Measurements from ENCODE around the gene WDR7. TPM values are rescaled to one million over a fixed set of nuclear protein-coding genes. Genes with fewer than 3 reads are reported as not detected.

The WDR7 gene
- total RNA-seq, 1 experiment from 2014 or later = 11.5 TPM

DNA sequence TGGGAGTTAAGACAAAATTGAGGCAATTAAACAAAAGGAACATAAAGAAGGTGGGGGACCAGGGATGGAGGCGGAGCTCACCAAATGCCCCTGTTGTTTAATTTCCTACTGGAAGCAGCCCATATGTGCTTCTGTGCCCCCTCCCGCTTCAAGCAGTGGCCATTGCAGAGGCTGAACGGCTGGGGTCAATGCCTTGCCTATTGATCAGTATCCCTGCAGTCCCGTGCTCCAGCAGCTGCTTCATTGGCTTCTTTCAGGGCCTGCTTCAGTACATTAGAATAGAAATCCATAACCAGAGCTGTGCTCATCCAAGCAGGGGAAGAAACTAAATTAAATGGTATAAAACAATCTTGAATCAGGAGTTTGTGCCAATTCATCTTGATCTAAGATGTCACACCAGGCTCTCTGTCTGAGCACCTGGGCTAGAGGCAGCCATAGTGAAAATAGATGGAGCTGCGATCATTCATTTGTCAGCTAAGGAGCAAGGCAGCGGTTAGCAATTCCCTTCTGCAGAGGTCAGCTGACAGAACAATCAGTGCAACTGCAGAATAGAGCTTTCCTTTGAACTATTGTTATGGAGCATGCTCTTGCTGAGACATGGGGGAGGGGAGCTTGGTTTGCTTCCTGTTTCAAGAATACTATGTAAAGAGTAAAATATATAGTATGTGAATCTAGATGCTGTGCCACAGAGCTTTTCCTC lies 222.4 kb downstream of the WDR7 start:
- no peaks in the 10 kb centered on the region for H3K79me2 ChIP-seq (ENCODE audit: insufficient read depth, low read length)
- H3K27ac ChIP-seq (ENCODE audit: low read depth, low read length) = no peak overlapping the region
- ChIA-PET CTCF (no interaction called here), RAD21 (ENCODE audit: low non-redundant PET in 1 of 2, low total read pairs in 2 of 2, uncharacterized antibody in 2 of 2, unreplicated experiment in 2 of 2) (no interaction called here), POLR2A (no interaction called here)
- intact Hi-C loops (cut with micrococcal nuclease) = no loop called here
- DNase-seq (ENCODE audit: low read depth, low spot score) = no peak
- no peak for TF ChIP-seq CEBPB (IDR thresholded peaks at IDR 0.05; ENCODE audit: low read depth)
- TF ChIP-seq TCF7L2 (IDR thresholded peaks at IDR 0.05; ENCODE audit: borderline replicate concordance, extremely low read depth, insufficient read depth, insufficient read length) = peak; percentile 57
- H3K4me3 ChIP-seq (replicated peaks in 1 of 2; ENCODE audit: low read depth in 1 of 2, low read length in 2 of 2) = no peak overlapping the region
- H3K4me2 ChIP-seq (ENCODE audit: low read length) = no peak overlapping the region
- BruUV-seq (replicated peaks) = no TSS peak
- H3K27me3 ChIP-seq (ENCODE audit: insufficient read depth, low read length) = no peaks in the 10 kb centered on the region
- H3K9me2 ChIP-seq (ENCODE audit: insufficient read depth) = no peaks in the 10 kb centered on the region
- H2AFZ ChIP-seq (ENCODE audit: low read depth, low read length, poor library complexity, severe bottlenecking) = no peak overlapping the region
- no peaks in the 10 kb centered on the region for H3K9me3 ChIP-seq (ENCODE audit: control insufficient read depth in 1 of 2, insufficient read depth in 1 of 2, low read depth in 1 of 2, low read length in 2 of 2)
- ATAC-seq = no peak
- no peaks in the 10 kb centered on the region for H3K4me1 ChIP-seq (ENCODE audit: control insufficient read depth in 1 of 2, insufficient read depth in 2 of 2, low read length in 2 of 2)
- H3K36me3 ChIP-seq (ENCODE audit: control insufficient read depth in 1 of 2, insufficient read depth in 2 of 2, low read length in 2 of 2) = no peaks in the 10 kb centered on the region
- no peak overlapping the region for H3K9ac ChIP-seq (ENCODE audit: low read length)
- H4K20me1 ChIP-seq (ENCODE audit: insufficient read depth) = no peaks in the 10 kb centered on the region

DNA sequence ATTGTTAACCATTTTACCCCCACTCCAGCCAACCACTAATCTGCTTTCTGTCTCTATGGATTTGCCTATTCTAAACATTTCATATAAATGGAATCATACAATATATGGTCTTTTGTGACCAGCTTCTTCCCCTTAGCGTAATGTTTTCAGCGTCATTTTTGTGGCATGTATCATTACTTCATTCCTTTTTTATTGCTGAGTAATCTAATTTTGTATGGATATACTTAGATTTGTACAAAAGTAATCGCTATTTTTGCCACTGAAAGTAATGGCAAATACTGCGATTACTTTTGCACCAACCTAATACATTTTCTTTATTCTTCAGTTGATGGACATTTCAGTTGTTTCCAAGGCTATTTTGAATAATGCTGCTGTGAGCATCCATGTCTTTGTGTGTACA lies 227.6 kb downstream of the WDR7 start:
- H4K20me1 ChIP-seq (ENCODE audit: insufficient read depth) = no peaks in the 10 kb centered on the region
- H3K4me2 ChIP-seq (ENCODE audit: low read length) = no peak overlapping the region
- H3K79me2 ChIP-seq (ENCODE audit: insufficient read depth, low read length) = no peaks in the 10 kb centered on the region
- RAD21 ChIA-PET (ENCODE audit: low non-redundant PET in 1 of 2, low total read pairs in 2 of 2, uncharacterized antibody in 2 of 2, unreplicated experiment in 2 of 2) = no interaction called here
- CTCF ChIA-PET = interaction anchor here (2.2 kb wide), 1 partner anchor 10 kb away, joined by 10 read pairs; no protein-coding TSS in a partner anchor
- no peaks in the 10 kb centered on the region for H3K4me1 ChIP-seq (ENCODE audit: control insufficient read depth in 1 of 2, insufficient read depth in 2 of 2, low read length in 2 of 2)
- no peaks in the 10 kb centered on the region for H3K9me3 ChIP-seq (ENCODE audit: control insufficient read depth in 1 of 2, insufficient read depth in 1 of 2, low read depth in 1 of 2, low read length in 2 of 2)
- H3K36me3 ChIP-seq (ENCODE audit: control insufficient read depth in 1 of 2, insufficient read depth in 2 of 2, low read length in 2 of 2) = no peaks in the 10 kb centered on the region
- no peak overlapping the region for H2AFZ ChIP-seq (ENCODE audit: low read depth, low read length, poor library complexity, severe bottlenecking)
- intact Hi-C loops (cut with micrococcal nuclease) = no loop called here
- TF ChIP-seq ZFX (IDR thresholded peaks at IDR 0.05) (no peak), EGR1 (IDR thresholded peaks at IDR 0.05; ENCODE audit: low read depth) (no peak)
- no peak for DNase-seq (ENCODE audit: low read depth, low spot score)
- no peak overlapping the region for H3K9ac ChIP-seq (ENCODE audit: low read length)
- no peak for ATAC-seq
- no peak overlapping the region for H3K4me3 ChIP-seq (replicated peaks in 1 of 2; ENCODE audit: low read depth in 1 of 2, low read length in 2 of 2)
- H3K27me3 ChIP-seq (ENCODE audit: insufficient read depth, low read length) = no peaks in the 10 kb centered on the region
- BruUV-seq (replicated peaks) = no TSS peak
- H3K27ac ChIP-seq (ENCODE audit: low read depth, low read length) = no peak overlapping the region
- no peaks in the 10 kb centered on the region for H3K9me2 ChIP-seq (ENCODE audit: insufficient read depth)
- POLR2A ChIA-PET = no interaction called here
